CD4-positive, alpha-beta memory T cell (primary cell): ENCODE data around the gene ALLC. TPM values are rescaled to one million over a fixed set of nuclear protein-coding genes. Genes with fewer than 3 reads are reported as not detected.

ENCODE experiments used
- CTCF ChIA-PET: fragments of 350-600 bp; sonication (Branson Sonifier 250); formaldehyde crosslinking; loops from one replicate; lab custom pipeline; 2021; ENCODE audit warnings: inconsistent platforms; ENCODE audit not compliant: partially characterized antibody; lab: Charles Lee
- POLR2A ChIA-PET: fragments of 350-600 bp; sonication (Branson Sonifier 250); formaldehyde crosslinking; loops from one replicate; lab custom pipeline; 2021; ENCODE audit not compliant: partially characterized antibody; lab: Charles Lee
- DNase-seq, 5 donors: peaks; one replicate each; pipeline versions ENCODE4 v3.0.0 to v3.0.0-alpha.2; 2020 to 2022; ENCODE audit warnings: mixed read lengths in 1 of 5
- H3K27ac ChIP-seq: one replicate; pipeline ENCODE4 v1.7.0; 2013; ENCODE audit warnings: low read depth, low read length
- H3K27me3 ChIP-seq: 2 replicates; pipeline ENCODE4 v1.7.0; 2013; ENCODE audit warnings: mild to moderate bottlenecking, low read length, moderate library complexity; ENCODE audit not compliant: insufficient read depth
- H3K36me3 ChIP-seq: 2 replicates; pipeline ENCODE4 v1.7.0; 2013; ENCODE audit warnings: mild to moderate bottlenecking, low read length, moderate library complexity; ENCODE audit not compliant: insufficient read depth
- H3K4me1 ChIP-seq: 2 replicates; pipeline ENCODE4 v1.7.0; 2013; ENCODE audit warnings: mild to moderate bottlenecking, low read length, moderate library complexity; ENCODE audit not compliant: insufficient read depth
- H3K4me3 ChIP-seq, 2 donors: one replicate each; pipeline ENCODE4 v1.7.0; 2013; ENCODE audit warnings: low read length in 2 of 2, mild to moderate bottlenecking in 1 of 2
- H3K9me3 ChIP-seq, 2 donors: one replicate each; pipeline ENCODE4 v1.7.0; 2013; ENCODE audit warnings: low read length in 2 of 2, control low read depth in 1 of 2; ENCODE audit not compliant: control insufficient read depth in 1 of 2
- H3K27ac Mint-ChIP-seq, 7 donors: one replicate each; pipeline ENCODE4 v1.8.0; 2020 to 2021; ENCODE audit warnings: mixed read lengths in 7 of 7, mild to moderate bottlenecking in 6 of 7, inconsistent platforms in 3 of 7, moderate library complexity in 3 of 7
- H3K27me3 Mint-ChIP-seq, 2 donors: one replicate each; pipeline ENCODE4 v1.8.0; 2020 to 2021; ENCODE audit warnings: mixed read lengths in 2 of 2
- H3K36me3 Mint-ChIP-seq, 2 donors: one replicate each; pipeline ENCODE4 v1.8.0; 2020 to 2021; ENCODE audit warnings: mixed read lengths in 2 of 2, inconsistent platforms in 1 of 2, mild to moderate bottlenecking in 1 of 2
- H3K4me1 Mint-ChIP-seq, 4 donors: one replicate each; pipeline ENCODE4 v1.8.0; 2020 to 2021; ENCODE audit warnings: mixed read lengths in 4 of 4, mild to moderate bottlenecking in 1 of 4
- H3K4me3 Mint-ChIP-seq, 8 donors: one replicate each; pipeline ENCODE4 v1.8.0; 2020 to 2021; ENCODE audit warnings: mixed read lengths in 8 of 8, mild to moderate bottlenecking in 7 of 8, moderate library complexity in 6 of 8, inconsistent platforms in 3 of 8
- H3K9me3 Mint-ChIP-seq, 8 donors: one replicate each; pipeline ENCODE4 v1.8.0; 2020 to 2021; ENCODE audit warnings: mixed read lengths in 8 of 8, mild to moderate bottlenecking in 5 of 8, inconsistent platforms in 3 of 8, moderate library complexity in 1 of 8
- intact Hi-C: fragments of 100-400 bp; cut with micrococcal nuclease; formaldehyde crosslinking; loops from one replicate; pipeline ENCODE4 v1.15.1; 2023
- polyA plus RNA-seq, 2 donors: library from polyadenylated mRNA; unstranded; fragments of 300-500 nt; fragmentation: Illumina TruSeq; gene quantifications; one replicate each; pipeline ENCODE4 v1.2.3, GENCODE V29; 2021
- total RNA-seq, 2 experiments: library from RNA; stranded (reverse); gene quantifications; one replicate each; pipeline ENCODE4 v1.2.3, GENCODE V29; 2021

ALLC gene
- total and polyA plus RNA-seq, 4 experiments from 2014 or later, result not detected

DNA sequence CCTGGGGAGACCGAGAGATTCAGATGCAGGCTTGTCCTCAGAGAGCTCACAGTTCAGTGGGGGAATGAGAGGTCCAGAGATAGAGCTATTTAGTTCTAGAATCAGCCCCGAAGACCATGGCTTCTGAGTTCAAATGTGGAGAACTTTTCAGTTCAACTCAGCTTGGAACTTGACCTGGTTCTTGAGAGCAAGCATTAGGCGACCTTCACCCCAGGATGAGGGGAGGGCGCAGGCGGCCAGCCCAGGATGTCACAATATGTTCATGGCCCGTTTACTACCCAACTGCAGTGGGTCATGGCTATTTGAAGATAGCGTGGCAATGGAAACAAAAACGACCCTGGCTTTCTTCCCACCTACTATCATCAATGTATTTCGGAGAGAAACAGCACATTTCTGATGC is 79.1 kb downstream of the ALLC start:
- Histone ChIP-seq H3K36me3 (no peaks in the 10 kb centered on the region), H3K27me3 (no peaks in the 10 kb centered on the region), H3K4me1 (no peaks in the 10 kb centered on the region), H3K9me3 (no peaks in the 10 kb centered on the region), H3K27ac (no peak overlapping the region), H3K4me3 (no peak overlapping the region)
- Mint-ChIP-seq H3K36me3 (no peaks in the 10 kb centered on the region), H3K4me1 (no peaks in the 10 kb centered on the region), H3K27me3 (peaks cover 4 to 12% of the 10 kb centered on the region in 2 donors), H3K9me3 (no peaks in the 10 kb centered on the region), H3K27ac (no peak overlapping the region), H3K4me3 (no peak overlapping the region)
- intact Hi-C loops, result loop anchor here (5.0 kb wide), 1 partner anchor 45 kb away; no protein-coding TSS in a partner anchor
- DNase-seq, result no peak
- CTCF ChIA-PET, result no interaction called here
- POLR2A ChIA-PET, result no interaction called here

DNA sequence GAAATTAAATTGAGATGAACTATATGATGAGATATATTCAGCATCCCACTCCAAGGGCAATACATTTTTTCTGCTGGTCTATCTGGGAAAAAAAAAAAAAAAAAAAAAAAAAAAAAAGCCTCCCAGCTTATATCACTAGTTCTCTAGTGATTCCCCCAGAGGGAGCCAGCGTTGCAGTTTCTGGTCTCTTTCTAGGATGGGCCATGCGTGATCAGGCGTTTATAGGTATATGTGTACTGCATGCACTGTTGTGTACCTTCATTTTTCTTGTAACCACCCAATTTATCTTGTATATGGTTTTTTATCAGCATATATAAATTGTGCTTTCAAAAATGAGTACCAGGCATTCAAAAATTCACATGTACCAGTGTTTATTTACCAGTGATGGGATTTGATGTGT is 80.5 kb downstream of the ALLC start:
- ChIA-PET CTCF (no interaction called here), POLR2A (no interaction called here)
- Histone ChIP-seq H3K4me3 (no peak overlapping the region), H3K27me3 (no peaks in the 10 kb centered on the region), H3K27ac (no peak overlapping the region), H3K36me3 (no peaks in the 10 kb centered on the region), H3K4me1 (no peaks in the 10 kb centered on the region), H3K9me3 (no peaks in the 10 kb centered on the region)
- Mint-ChIP-seq H3K27ac (no peak overlapping the region), H3K36me3 (no peaks in the 10 kb centered on the region), H3K27me3 (peaks cover 7 to 23% of the 10 kb centered on the region in 2 donors), H3K9me3 (no peaks in the 10 kb centered on the region), H3K4me3 (no peak overlapping the region), H3K4me1 (no peaks in the 10 kb centered on the region)
- intact Hi-C loops, result loop anchor here (5.0 kb wide), 1 partner anchor 44 kb away; no protein-coding TSS in a partner anchor
- DNase-seq, result no peak

DNA sequence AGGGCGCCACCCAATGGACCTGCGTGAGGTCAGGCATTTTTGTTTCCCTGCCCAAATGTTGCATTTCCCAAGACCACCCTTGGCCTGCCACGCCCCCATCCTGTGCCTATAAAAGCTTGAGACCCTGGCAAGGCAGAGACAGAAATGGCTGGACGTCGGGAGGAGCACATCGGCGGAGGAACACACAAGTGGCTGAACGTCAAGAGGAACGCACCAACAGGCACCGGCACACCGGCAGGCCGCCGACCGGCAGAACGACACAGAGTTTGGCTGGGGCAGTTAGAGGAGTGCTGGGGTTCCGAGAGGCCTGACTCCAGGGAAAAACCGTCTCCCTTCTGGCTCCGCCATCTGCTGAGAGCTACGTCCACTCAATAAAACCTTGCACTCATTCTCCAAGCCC is 81.3 kb downstream of the ALLC start:
- Histone ChIP-seq H3K4me3 (no peak overlapping the region), H3K27ac (no peak overlapping the region), H3K4me1 (no peaks in the 10 kb centered on the region), H3K27me3 (no peaks in the 10 kb centered on the region), H3K9me3 (no peaks in the 10 kb centered on the region), H3K36me3 (no peaks in the 10 kb centered on the region)
- ChIA-PET CTCF (no interaction called here), POLR2A (no interaction called here)
- peaks cover 4 to 21% of the 10 kb centered on the region in 2 donors for H3K27me3 Mint-ChIP-seq
- H3K4me3 Mint-ChIP-seq, result no peak overlapping the region
- no peaks in the 10 kb centered on the region for H3K36me3 Mint-ChIP-seq
- no peak for DNase-seq
- intact Hi-C loops, result loop anchor here (5.0 kb wide), 1 partner anchor 43 kb away; no protein-coding TSS in a partner anchor
- no peaks in the 10 kb centered on the region for H3K4me1 Mint-ChIP-seq
- no peak overlapping the region for H3K27ac Mint-ChIP-seq
- H3K9me3 Mint-ChIP-seq, result no peaks in the 10 kb centered on the region

DNA sequence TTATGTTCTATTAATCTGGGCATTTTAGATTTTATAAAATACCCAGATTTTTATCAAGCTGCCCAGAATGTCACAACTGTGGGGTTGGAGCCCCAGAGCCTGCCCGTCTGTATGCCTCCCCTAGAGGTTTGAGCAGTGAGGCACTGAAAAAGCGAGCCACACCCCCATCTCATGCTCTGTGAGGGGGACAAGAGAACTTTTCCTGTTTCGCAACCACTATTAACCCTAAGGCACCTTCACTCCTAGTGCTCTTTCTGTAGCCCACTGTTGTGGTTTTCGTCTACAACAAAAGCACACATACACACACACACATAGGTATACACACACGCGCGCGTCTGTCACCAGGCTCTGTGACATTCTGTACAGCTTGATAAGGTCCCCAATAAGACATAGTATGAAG is 83.4 kb downstream of the ALLC start:
- intact Hi-C loops, result no loop called here
- no peak overlapping the region for H3K4me3 ChIP-seq
- H3K9me3 ChIP-seq, result no peaks in the 10 kb centered on the region
- no peak for DNase-seq
- no peaks in the 10 kb centered on the region for H3K36me3 ChIP-seq
- H3K36me3 Mint-ChIP-seq, result no peaks in the 10 kb centered on the region
- no peak overlapping the region for H3K4me3 Mint-ChIP-seq
- no peak overlapping the region for H3K27ac ChIP-seq
- no peaks in the 10 kb centered on the region for H3K4me1 ChIP-seq
- H3K4me1 Mint-ChIP-seq, result no peaks in the 10 kb centered on the region
- CTCF ChIA-PET, result interaction anchor here (1.2 kb wide), 1 partner anchor 14 kb away, joined by 3 read pairs; no protein-coding TSS in a partner anchor
- H3K27me3 ChIP-seq, result no peaks in the 10 kb centered on the region
- H3K9me3 Mint-ChIP-seq, result no peaks in the 10 kb centered on the region
- no peak overlapping the region for H3K27ac Mint-ChIP-seq
- H3K27me3 Mint-ChIP-seq, result peaks cover 3 to 25% of the 10 kb centered on the region in 2 donors
- POLR2A ChIA-PET, result no interaction called here

DNA sequence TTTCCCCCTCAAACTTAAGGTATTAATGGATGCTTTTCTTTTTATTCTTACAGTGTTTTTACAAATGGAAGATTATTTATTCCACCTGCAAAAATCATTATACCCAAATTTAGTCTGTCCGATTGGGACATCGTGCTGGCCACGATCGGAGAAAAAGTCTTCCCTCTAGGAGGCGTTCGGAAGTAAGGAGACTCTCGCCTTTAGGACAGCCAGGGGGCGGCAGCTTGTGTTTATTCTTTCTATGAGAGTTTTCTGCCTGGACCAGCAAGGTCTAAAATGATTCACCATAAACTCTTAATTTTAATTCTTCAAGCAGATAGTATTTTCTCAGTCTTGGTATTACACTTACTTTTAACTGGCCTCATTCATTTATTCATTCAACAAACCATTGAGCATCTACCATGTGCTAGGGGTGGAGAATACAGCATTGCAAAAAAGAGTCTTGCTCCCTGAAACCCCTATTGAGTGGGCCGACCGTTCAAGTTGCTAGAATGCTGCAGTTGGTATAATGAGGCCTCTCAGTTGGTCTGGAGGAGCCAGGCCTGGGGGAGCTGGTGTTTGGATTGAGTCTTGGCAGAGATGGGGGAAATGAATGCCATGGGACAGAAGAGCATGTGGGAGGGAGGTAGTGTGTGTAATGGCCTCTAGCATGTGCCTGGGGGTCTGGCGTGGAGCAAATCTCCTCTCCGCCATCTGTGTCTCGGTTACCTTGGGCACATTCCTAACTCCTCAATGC is 84.0 kb downstream of the ALLC start:
- CTCF ChIA-PET, result no interaction called here

DNA sequence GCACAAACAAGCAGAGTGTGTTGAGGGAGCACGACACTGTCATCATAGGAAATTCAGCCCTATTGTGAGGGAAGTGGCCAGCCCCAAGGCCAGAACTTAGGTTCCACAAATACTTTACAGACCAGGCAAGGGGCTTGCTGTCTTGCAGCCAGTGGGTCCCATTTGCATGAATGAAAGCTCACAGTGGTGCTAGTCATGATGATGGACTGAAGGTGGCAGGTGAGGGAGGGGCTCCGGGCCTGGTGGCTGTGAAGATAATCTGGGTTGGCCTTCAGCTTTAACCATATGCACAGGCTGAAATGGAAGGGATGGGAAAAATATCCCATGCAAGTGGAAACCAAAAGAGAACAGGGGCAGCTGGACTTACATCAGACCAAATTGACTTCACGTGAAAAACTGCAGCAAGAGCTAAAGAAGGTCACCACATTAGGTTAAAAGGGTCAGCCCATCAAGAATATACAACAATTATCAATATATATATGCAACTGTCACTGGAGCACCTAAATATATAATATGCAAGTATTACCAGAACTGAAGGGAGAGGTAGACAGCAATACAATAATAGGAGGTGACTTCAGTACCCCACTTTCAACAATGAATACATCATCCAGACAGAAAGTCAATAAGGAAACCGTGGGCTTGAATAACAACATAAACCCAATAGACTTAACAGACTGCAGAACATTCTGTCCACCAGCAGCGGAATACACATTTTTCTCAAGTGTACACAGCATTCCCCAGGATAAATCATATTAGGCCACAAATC is 84.9 kb downstream of the ALLC start:
- POLR2A ChIA-PET, result no interaction called here

More for the DNA sequence above, 84.0 kb downstream of the ALLC start:
- Histone ChIP-seq H3K36me3 (no peaks in the 10 kb centered on the region), H3K4me3 (no peak overlapping the region), H3K27me3 (no peaks in the 10 kb centered on the region), H3K9me3 (no peaks in the 10 kb centered on the region), H3K4me1 (no peaks in the 10 kb centered on the region), H3K27ac (no peak overlapping the region)
- intact Hi-C loops, result no loop called here
- Mint-ChIP-seq H3K36me3 (no peaks in the 10 kb centered on the region), H3K27me3 (peaks cover 3 to 27% of the 10 kb centered on the region in 2 donors), H3K27ac (no peak overlapping the region), H3K9me3 (no peaks in the 10 kb centered on the region), H3K4me1 (no peaks in the 10 kb centered on the region), H3K4me3 (no peak overlapping the region)
- no peak for DNase-seq
- POLR2A ChIA-PET, result no interaction called here

DNA sequence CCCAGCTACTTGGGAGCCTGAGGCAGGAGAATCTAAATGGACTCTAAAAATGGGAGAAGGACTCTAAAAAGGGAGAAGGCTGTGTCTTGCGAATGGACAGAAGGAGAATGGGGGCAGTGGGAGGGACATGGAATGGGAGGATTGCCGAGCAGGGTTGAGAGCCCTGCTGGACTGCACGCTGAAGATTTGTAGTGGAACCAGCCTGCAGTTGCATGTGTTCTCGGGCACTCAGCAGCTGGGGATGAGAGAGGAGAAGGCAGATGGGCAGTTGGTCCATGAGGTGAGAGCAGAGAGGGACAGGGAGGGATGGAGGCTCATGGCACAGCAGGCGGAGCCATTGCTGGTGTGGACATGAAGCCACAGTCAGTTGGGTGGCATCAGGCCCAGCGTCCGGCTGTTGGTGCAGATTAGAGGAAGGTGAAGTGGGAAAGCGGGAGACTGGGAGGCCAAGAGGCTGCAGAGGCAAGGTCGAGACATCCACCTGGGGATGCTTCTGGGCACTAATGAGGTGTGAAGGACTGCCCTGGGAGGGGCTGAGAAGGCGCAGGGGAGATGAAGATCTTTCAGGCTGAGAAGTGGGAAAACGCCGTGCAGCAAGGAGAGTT is 86.1 kb downstream of the ALLC start:
- ChIA-PET CTCF (no interaction called here), POLR2A (no interaction called here)
- DNase-seq, result no peak
- no peaks in the 10 kb centered on the region for H3K36me3 Mint-ChIP-seq
- no peaks in the 10 kb centered on the region for H3K27me3 ChIP-seq
- no peak overlapping the region for H3K4me3 Mint-ChIP-seq
- no peak overlapping the region for H3K4me3 ChIP-seq
- H3K4me1 Mint-ChIP-seq, result no peaks in the 10 kb centered on the region
- no peaks in the 10 kb centered on the region for H3K9me3 Mint-ChIP-seq
- intact Hi-C loops, result no loop called here
- H3K27me3 Mint-ChIP-seq, result peaks cover 3 to 25% of the 10 kb centered on the region in 2 donors
- no peaks in the 10 kb centered on the region for H3K4me1 ChIP-seq
- H3K27ac Mint-ChIP-seq, result no peak overlapping the region
- H3K36me3 ChIP-seq, result no peaks in the 10 kb centered on the region
- no peaks in the 10 kb centered on the region for H3K9me3 ChIP-seq
- no peak overlapping the region for H3K27ac ChIP-seq

More for the DNA sequence above, 84.9 kb downstream of the ALLC start:
- no peaks in the 10 kb centered on the region for H3K27me3 ChIP-seq
- Mint-ChIP-seq H3K4me3 (no peak overlapping the region), H3K27ac (no peak overlapping the region), H3K27me3 (peaks cover 3 to 27% of the 10 kb centered on the region in 2 donors), H3K36me3 (no peaks in the 10 kb centered on the region), H3K4me1 (no peaks in the 10 kb centered on the region), H3K9me3 (no peaks in the 10 kb centered on the region)
- intact Hi-C loops, result no loop called here
- CTCF ChIA-PET, result no interaction called here
- H3K27ac ChIP-seq, result no peak overlapping the region
- H3K36me3 ChIP-seq, result no peaks in the 10 kb centered on the region
- no peak for DNase-seq
- no peak overlapping the region for H3K4me3 ChIP-seq
- no peaks in the 10 kb centered on the region for H3K4me1 ChIP-seq
- H3K9me3 ChIP-seq, result no peaks in the 10 kb centered on the region
